ENCODE results near the gene TJP2.

- TF ChIP-seq ZBTB17 (tag by site-specific recombination; IDR thresholded peaks at IDR 0.05) (no peak), ZNF580 (tag by site-specific recombination; IDR thresholded peaks at IDR 0.05) (no peak), ZNF664 (tag by site-specific recombination; IDR thresholded peaks at IDR 0.05) (no peak)
These were observed 30.2 kb downstream of the TJP2 start for GRCh38 chr9:69204326-69204725.
